ENCODE results near the gene MED12L.
"Not testable (repeated sequence)": the region's sequence is repeated elsewhere in the genome, so short reads cannot be mapped to it uniquely, and the experiment has no call there.

MED12L gene

DNA sequence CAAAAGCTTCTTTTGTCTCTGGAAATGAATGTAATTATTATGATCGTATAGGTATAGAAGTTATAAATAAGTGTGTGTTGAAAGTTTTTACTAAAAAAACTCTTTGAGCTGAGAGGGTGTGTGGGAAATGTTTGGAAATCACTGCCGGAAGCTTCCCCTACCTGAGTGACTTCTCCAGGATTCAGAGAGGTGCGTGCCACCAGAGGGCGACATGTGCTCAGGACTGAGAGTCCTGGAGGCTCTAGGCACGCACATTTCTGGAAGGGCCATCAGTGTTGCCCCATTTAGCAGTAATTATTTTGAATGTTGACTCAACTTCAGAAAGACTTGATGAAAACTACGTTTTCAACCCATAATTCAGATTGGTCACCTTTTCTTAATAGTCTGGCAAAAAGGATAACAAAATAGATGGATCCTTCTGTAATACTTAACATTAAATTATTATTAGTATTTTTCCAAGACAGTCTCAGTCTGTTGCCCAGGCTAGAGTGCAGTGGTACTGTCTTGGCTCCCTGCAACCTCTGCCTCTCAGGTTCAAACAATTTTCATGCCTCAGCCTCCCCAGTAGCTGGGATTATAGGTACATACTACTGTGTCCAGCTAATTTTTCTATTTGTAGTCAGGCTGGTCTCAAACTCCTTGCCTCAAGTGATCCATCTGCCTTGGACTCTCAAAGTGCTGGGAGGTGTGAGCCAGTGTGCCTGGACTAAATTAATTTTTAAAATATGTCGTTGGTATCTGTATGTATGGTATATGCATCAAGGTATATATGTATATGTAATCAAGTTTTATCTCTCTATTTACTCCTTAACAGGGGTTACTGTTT, 83.0 kb downstream of the MED12L start:
- H3K27ac Mint-ChIP-seq = no peak overlapping the region
- no peak overlapping the region for H3K4me3 Mint-ChIP-seq
- no peaks in the 10 kb centered on the region for H3K9me3 Mint-ChIP-seq
- TF ChIP-seq, protein P1, sequence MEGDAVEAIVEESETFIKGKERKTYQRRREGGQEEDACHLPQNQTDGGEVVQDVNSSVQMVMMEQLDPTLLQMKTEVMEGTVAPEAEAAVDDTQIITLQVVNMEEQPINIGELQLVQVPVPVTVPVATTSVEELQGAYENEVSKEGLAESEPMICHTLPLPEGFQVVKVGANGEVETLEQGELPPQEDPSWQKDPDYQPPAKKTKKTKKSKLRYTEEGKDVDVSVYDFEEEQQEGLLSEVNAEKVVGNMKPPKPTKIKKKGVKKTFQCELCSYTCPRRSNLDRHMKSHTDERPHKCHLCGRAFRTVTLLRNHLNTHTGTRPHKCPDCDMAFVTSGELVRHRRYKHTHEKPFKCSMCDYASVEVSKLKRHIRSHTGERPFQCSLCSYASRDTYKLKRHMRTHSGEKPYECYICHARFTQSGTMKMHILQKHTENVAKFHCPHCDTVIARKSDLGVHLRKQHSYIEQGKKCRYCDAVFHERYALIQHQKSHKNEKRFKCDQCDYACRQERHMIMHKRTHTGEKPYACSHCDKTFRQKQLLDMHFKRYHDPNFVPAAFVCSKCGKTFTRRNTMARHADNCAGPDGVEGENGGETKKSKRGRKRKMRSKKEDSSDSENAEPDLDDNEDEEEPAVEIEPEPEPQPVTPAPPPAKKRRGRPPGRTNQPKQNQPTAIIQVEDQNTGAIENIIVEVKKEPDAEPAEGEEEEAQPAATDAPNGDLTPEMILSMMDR (IDR thresholded peaks at IDR 0.05; ENCODE audit: unreplicated experiment in 3 of 3) = peak; percentile 80 to 85 (median 83)
- no peaks in the 10 kb centered on the region for H3K36me3 Mint-ChIP-seq (ENCODE audit: low read depth)
- H3K27me3 Mint-ChIP-seq (ENCODE audit: low read depth) = no peaks in the 10 kb centered on the region
- H3K4me1 Mint-ChIP-seq = peaks cover 5% of the 10 kb centered on the region

DNA sequence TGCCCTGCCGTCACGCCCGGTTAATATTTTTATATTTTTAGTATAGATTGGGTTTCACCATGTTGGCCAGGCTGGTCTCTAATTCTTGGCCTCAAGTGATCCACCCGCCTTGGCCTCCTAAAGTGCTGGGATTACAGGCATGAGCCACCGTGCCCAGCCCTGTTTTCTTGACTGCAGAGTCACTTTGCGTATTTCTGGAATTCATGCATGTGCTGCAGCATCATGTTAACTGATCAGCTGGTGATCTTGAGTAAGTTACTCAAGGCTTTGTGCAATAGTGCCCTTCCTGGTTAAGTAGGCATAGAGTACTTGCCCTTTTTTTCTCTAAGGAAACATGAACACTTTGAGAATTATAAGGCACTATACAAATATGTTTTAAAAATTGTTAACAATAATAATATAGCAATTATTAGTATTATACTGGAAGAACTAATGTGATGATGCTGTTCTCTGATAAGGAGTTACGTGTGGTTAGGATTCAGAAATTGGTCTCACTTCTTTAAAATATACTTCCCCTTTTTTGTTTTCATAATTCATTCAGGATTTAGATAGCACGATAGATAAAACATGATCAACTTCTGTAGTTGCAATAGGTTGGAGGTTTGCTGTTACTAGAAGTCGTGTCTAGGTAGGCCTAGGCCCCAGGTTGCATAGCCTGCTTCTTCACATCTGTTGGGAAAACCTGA, 83.9 kb downstream of the MED12L start:
- Mint-ChIP-seq H3K27me3 (ENCODE audit: low read depth) (no peaks in the 10 kb centered on the region), H3K27ac (no peak overlapping the region), H3K4me3 (no peak overlapping the region)

DNA sequence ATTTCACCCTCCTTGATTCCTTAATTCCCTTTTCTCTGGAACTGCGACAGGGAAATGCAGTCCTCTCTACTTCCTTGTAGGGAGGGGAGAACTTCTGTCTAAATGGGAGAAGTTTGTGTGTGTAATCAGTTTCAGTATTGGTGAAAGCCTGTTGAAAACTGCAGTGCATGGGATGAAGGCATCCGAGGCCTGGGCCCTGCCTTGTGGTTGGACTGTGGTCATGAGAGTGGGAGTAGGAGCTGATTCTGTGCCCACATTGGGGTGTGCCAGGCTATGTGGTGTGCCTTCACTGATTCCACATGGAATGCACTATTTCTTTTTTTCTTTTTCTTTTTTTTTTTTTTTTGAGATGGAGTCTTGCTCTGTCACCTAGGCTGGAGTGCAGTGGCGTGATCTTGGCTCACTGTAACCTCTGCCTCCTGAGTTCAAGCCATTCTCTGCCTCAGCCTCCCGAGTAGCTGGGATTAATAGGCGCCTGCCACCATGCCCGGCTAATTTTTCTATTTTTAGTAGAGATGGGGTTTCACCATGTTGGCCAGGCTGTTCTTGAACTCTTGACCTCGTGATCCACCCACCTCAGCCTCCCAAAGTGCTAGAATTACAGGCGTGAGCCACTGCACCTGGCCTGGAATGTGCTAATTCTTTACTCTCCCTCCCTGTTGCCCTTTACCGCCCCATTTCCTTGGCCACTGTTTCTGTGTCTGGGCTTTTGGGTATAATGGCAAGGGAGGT, 84.7 kb downstream of the MED12L start:
- not testable (repeated sequence) for H3K9me3 Mint-ChIP-seq; H3K27ac Mint-ChIP-seq; H3K27me3 Mint-ChIP-seq (ENCODE audit: low read depth); H3K36me3 Mint-ChIP-seq (ENCODE audit: low read depth); H3K4me1 Mint-ChIP-seq; H3K4me3 Mint-ChIP-seq

More for the DNA sequence above, 83.9 kb downstream of the MED12L start:
- TF ChIP-seq, protein P1 (IDR thresholded peaks at IDR 0.05; ENCODE audit: unreplicated experiment in 3 of 3) = no peak
- no peaks in the 10 kb centered on the region for H3K36me3 Mint-ChIP-seq (ENCODE audit: low read depth)
- peaks cover 5% of the 10 kb centered on the region for H3K4me1 Mint-ChIP-seq
- H3K9me3 Mint-ChIP-seq = no peaks in the 10 kb centered on the region

DNA sequence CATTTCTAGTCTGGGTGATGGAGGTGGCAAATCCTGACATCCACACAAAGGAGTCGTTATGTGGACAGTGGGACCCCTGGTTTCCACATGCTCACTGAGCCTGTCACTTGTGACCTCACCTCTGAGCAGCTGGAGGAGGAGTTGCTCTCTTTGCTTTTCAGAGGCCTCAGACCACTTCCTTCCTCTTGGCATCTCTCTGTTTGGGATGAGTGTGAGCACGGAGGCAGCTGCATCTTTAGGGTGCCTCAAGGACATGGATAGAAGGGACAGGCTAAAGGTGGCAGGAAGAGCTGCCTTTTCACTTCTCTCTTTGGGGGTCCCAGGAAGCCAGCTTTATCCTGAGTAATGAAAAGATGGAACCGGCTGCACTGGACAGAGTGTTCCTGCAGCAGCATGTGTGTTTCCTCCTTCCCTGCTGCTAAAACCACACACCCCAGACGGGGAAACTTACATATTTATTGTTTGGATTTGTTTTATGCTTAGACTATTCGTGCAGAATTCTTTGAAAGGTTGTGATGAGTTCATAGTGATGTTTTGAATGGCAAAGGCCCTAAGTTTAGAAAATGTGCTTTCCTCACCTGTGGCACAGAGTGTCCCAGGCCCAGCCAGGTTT, 85.8 kb downstream of the MED12L start:
- no peaks in the 10 kb centered on the region for H3K36me3 Mint-ChIP-seq (ENCODE audit: low read depth)
- TF ChIP-seq, protein P1 (IDR thresholded peaks at IDR 0.05; ENCODE audit: unreplicated experiment in 3 of 3) = no peak
- H3K27me3 Mint-ChIP-seq (ENCODE audit: low read depth) = no peaks in the 10 kb centered on the region
- no peak overlapping the region for H3K4me3 Mint-ChIP-seq
- peaks cover 5% of the 10 kb centered on the region for H3K4me1 Mint-ChIP-seq
- H3K9me3 Mint-ChIP-seq = no peaks in the 10 kb centered on the region
- no peak overlapping the region for H3K27ac Mint-ChIP-seq

DNA sequence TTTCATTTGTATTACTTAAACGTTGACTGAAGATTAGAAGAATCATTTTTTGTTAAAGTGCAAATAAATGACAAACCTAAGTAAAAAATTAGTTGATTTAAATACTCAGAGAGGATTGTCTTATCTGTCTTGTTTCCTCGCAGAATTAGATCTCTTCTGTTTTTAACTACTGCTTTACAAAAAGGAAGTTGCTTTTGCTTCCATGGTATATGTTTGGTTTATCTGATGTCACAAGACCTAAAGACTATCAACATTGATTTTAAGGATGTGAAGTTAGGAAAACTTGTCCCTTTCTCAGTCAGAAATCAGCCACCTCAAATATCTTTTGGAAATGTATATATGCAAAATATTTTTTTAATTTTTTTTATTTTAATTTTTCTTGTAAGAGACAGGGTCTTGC, 88.9 kb downstream of the MED12L start:
- Mint-ChIP-seq H3K27me3 (ENCODE audit: low read depth) (no peaks in the 10 kb centered on the region), H3K36me3 (ENCODE audit: low read depth) (no peaks in the 10 kb centered on the region)

More for the DNA sequence above, 88.9 kb downstream of the MED12L start:
- Mint-ChIP-seq H3K4me1 (peaks cover 5% of the 10 kb centered on the region), H3K4me3 (no peak overlapping the region), H3K9me3 (no peaks in the 10 kb centered on the region), H3K27ac (no peak overlapping the region)
- TF ChIP-seq, protein P1 (IDR thresholded peaks at IDR 0.05; ENCODE audit: unreplicated experiment in 3 of 3) = no peak

Measured in nephron (organoid).